22Rv1 (cell line): ENCODE data around the gene ARID1A.

Source experiments
- CTCF ChIP-seq: fragments of 450-650 bp; IDR thresholded peaks from 2 replicates; pipeline ENCODE4 v1.5.1; 2017; ENCODE audit warnings: mild to moderate bottlenecking
- ZFX ChIP-seq: fragments of 450-650 bp; IDR thresholded peaks from 2 replicates; pipeline ENCODE4 v1.6.1; 2017; ENCODE audit warnings: antibody characterized with exemption, borderline replicate concordance

DNA sequence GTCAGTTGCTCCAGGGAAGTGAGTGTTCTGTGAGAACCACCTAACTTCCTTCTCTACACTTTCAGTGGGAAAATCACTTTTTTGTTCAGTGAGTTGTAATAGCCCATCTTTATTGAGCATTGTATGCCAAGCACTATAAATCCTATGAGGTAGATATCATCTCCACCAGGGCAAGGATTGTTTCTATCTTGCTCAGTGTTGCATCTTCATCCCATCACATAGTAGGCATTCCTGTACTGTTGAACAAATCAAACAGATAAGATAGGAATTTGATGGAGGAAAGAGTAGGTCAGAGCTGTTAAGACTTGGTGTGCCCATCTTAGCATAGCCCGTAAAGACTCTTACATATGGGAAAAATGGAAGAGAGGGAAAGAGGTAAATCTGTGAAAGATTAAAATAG is 89.1 kb downstream of the ARID1A start:
- TF ChIP-seq CTCF: no peak
- no peak for TF ChIP-seq ZFX
